Colonic mucosa (tissue), 4 donors: ENCODE data around the gene DXO. TPM values are rescaled to one million over a fixed set of nuclear protein-coding genes. Genes with fewer than 3 reads are reported as not detected.

Experiments used
- DNase-seq: peaks from one replicate; pipeline ENCODE4 v3.0.0-alpha.2; 2020
- H3K27ac ChIP-seq: fragments of 200-600 bp; one replicate; pipeline ENCODE4 v1.8.0; 2021
- H3K27me3 ChIP-seq: fragments of 200-600 bp; one replicate; pipeline ENCODE4 v1.8.0; 2021
- H3K36me3 ChIP-seq: fragments of 200-600 bp; one replicate; pipeline ENCODE4 v1.8.0; 2021
- H3K4me1 ChIP-seq: fragments of 200-600 bp; one replicate; pipeline ENCODE4 v1.8.0; 2021; ENCODE audit warnings: mild to moderate bottlenecking
- H3K4me3 ChIP-seq: fragments of 200-600 bp; one replicate; pipeline ENCODE4 v1.8.0; 2021
- H3K9ac ChIP-seq, 2 donors: one replicate each; pipeline ENCODE4 v1.7.0; 2013; ENCODE audit warnings: control low read depth in 2 of 2, low read depth in 2 of 2, low read length in 2 of 2
- H3K9me3 ChIP-seq: fragments of 200-600 bp; one replicate; pipeline ENCODE4 v1.8.0; 2021
- CTCF ChIP-seq: fragments of 200-600 bp; IDR thresholded peaks from one replicate; pipeline ENCODE4 v1.8.0; 2022; ENCODE audit warnings: antibody characterized with exemption, mild to moderate bottlenecking
- intact Hi-C: fragments of 100-400 bp; cut with DNase I; formaldehyde crosslinking; loops from one replicate; pipeline ENCODE4 v1.14.1; 2022
- total RNA-seq, 2 donors: library from RNA; stranded (reverse); fragmentation: NEBNext Ultra II Directional in 1 of 2; extraction: Animal tissue kit (Norgen Biotek cat#: 25700) in 1 of 2; gene quantifications; one replicate each; pipeline ENCODE4 v1.2.1, GENCODE V29; 2021
- donor health status: healthy.
- donor health status: DM: no; HTN: no; CAD: no.
- donor health status: DM: no; HTN: no; CAD: no.

DXO gene
- total RNA-seq, 2 donors from 2014 or later, result 13.0 to 16.1 TPM

DNA sequence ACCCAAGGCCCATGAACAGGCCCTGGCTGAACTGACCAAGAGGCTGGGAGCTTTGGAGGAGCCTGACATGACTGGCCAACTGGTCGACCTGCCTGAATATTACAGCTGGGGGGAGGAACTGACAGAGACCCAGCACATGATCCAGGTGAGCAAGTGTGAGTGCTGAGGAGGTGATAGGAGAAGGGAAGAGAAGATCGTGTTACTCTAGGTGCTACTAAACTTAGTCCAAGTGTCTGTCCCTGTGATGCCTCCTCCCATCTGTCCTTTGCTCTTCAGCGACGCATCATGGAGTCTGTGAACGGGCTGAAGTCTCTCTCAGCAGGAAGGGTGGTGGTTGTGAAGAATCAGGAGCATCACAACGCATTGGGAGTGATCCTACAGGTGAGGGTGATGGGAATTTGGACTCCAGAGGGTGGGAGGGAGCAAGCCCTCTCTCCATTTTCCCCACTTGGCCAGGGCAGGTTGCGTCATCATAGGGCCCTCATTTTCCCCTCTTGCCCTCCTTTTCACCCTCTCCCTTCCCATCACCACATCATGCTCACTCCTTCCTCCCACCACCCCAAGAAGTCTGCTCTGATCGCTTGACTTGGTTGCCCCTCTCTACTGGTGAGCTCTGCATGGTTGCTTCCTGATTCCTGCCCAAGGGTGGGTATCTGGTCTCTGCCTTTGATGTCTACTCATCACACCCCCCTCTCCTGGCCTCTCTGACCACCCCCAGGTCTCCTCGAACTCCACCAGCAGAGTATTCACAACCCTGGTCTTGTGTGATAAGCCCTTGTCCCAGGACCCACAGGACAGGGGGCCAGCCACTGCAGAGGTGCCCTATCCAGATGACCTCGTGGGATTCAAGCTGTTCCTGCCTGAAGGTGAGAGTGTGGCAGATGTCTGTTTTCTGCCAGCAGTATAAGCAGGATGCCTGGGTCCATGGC is 4.7 kb downstream of the DXO start:
- Histone ChIP-seq H3K4me1 (no peaks in the 10 kb centered on the region), H3K9me3 (no peaks in the 10 kb centered on the region), H3K27me3 (no peaks in the 10 kb centered on the region), H3K4me3 (no peak overlapping the region), H3K36me3 (peaks cover 4% of the 10 kb centered on the region), H3K9ac (no peak overlapping the region), H3K27ac (no peak overlapping the region)
- no peak for TF ChIP-seq CTCF
- intact Hi-C loops, result no loop called here
- no peak for DNase-seq

- Histone ChIP-seq H3K4me1 (no peaks in the 10 kb centered on the region), H3K27me3 (no peaks in the 10 kb centered on the region), H3K9me3 (no peaks in the 10 kb centered on the region), H3K36me3 (peaks cover 5% of the 10 kb centered on the region), H3K27ac (no peak overlapping the region), H3K4me3 (no peak overlapping the region), H3K9ac (no peak overlapping the region)
- TF ChIP-seq CTCF, result no peak
- DNase-seq, result no peak
- intact Hi-C loops, result no loop called here
These were observed 5.4 kb downstream of the DXO start for GRCh38 chr6:31966506-31966905.

DNA sequence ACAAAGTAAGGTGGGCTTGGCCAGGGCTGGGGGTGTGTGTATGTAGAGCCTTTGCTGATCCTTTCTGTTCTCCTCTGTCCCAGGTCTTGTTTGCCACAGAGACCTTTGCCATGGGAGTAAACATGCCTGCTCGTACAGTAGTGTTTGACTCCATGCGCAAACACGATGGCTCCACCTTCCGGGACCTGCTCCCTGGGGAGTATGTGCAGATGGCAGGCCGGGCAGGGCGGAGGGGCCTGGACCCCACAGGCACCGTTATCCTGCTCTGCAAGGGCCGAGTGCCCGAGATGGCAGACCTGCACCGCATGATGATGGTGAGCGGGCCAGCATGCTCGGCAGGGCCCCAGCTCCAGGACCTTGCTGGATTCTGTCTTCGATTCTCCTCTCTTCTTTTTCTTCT is 6.2 kb downstream of the DXO start:
- H3K27ac ChIP-seq, result no peak overlapping the region
- H3K9me3 ChIP-seq, result no peaks in the 10 kb centered on the region
- H3K27me3 ChIP-seq, result no peaks in the 10 kb centered on the region
- intact Hi-C loops, result no loop called here
- DNase-seq, result no peak
- no peaks in the 10 kb centered on the region for H3K4me1 ChIP-seq
- no peak overlapping the region for H3K4me3 ChIP-seq
- TF ChIP-seq CTCF, result no peak
- H3K36me3 ChIP-seq, result peaks cover 11% of the 10 kb centered on the region
- H3K9ac ChIP-seq, result no peak overlapping the region

DNA sequence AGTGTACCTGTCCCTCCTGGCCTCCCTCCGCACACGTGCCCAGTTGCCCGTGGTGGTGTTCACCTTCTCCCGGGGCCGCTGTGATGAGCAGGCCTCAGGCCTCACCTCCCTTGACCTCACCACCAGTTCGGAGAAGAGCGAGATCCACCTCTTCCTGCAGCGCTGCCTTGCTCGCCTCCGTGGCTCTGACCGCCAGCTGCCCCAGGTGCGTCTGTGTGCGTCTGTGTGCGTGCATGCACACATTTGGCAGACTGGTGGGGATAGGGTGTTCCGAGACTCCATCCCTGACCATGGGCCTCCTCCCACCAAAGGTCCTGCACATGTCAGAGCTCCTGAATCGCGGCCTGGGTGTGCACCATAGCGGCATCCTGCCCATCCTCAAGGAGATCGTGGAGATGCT is 8.0 kb downstream of the DXO start:
- no peak for DNase-seq
- no peaks in the 10 kb centered on the region for H3K4me1 ChIP-seq
- H3K36me3 ChIP-seq, result peaks cover 11% of the 10 kb centered on the region
- TF ChIP-seq CTCF, result no peak
- no peak overlapping the region for H3K4me3 ChIP-seq
- no peaks in the 10 kb centered on the region for H3K27me3 ChIP-seq
- H3K27ac ChIP-seq, result no peak overlapping the region
- intact Hi-C loops, result no loop called here
- no peaks in the 10 kb centered on the region for H3K9me3 ChIP-seq
- H3K9ac ChIP-seq, result no peak overlapping the region

DNA sequence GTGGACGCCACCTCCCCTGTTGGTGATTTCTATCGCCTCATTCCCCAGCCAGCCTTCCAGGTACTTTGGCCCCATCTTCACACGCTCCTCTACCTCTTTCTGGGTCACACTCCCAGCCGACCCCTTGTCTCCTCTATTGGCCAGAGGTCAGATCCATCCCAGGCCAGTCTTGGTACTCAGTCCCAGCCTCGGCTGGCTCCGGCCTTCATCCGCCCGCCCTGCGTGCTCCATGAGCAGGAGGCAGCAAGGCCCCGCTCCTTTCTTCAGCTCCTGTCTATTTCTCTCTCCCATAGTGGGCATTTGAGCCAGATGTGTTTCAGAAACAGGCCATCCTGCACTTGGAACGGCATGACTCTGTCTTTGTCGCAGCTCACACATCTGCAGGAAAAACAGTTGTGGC is 10.3 kb downstream of the DXO start:
- Histone ChIP-seq H3K27me3 (no peaks in the 10 kb centered on the region), H3K4me1 (peaks cover 6% of the 10 kb centered on the region), H3K9me3 (no peaks in the 10 kb centered on the region), H3K9ac (no peak overlapping the region), H3K4me3 (no peak overlapping the region), H3K27ac (no peak overlapping the region), H3K36me3 (peaks cover 16% of the 10 kb centered on the region)
- no peak for DNase-seq
- intact Hi-C loops, result no loop called here
- TF ChIP-seq CTCF, result no peak
